ENCODE data around the gene GPRC6A.

Gene GPRC6A

DNA sequence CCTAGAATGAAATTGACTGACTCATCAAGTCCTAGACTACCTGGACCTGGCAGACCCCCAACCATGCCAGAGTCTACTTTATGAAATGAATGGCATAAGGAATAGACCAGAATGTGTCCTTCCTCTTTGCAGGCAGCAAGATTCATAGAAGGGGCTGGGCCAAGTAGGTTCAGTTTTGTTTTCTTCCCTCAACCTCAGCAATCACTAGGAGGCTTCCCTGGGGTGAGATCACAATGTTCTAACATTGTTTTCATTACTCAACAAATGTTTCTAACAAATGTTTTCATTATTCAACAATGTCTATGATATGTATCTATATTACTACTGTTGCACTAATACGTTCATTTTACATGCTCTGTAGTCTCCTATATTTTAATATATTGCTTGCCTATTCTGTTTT, 55.0 kb downstream of the GPRC6A start:
- no peak for DNase-seq

DNA sequence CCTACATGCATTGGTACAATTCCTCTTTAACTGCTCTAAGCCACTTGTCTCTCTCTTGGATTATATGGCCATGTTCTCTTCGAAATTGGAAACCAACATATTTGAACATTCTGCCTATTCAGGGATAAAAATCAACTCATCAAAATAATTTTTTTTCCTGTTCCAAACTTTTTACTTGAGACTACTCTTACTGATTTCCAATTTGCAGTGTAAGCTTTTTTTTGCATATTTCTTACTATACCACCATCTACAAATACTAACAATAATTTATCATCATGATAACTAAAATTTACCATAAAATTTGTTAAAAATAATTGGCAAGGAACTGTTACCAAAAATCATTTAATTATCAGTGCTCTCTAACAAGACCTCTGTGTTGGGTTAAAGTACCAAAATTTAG, 56.4 kb downstream of the GPRC6A start:
- DNase-seq, result no peak

DNA sequence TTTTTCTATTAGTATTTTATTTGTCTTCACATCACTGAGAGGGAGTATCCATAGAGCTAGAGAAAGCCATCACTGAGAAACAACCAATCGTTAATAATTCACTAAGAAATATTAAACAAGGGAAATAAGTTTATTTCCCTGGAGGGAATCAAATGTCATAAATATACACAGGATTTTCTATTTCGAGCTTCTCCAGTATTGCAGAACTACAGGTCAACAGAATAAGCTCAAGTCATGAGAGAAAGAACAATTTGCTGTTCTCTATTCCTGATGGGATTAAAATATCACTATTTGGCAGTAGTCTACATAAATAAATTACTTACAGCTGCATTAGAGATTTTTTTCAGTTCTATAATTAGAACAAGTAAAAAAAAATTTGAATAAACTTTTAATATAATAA, 61.2 kb downstream of the GPRC6A start:
- DNase-seq, result no peak

GRCh38 chr6:116766506-116767176, 62.2 kb downstream of the GPRC6A start:
- no peak for DNase-seq

GRCh38 chr6:116764961-116765841, 63.7 kb downstream of the GPRC6A start, which contains the start of gene FAM162B:
Gene FAM162B, minus strand, starts transcription at chr6:116765719. Its CDS starts 143 bp downstream, at chr6:116765576.
- DNase-seq, result peak; percentile 2

- DNase-seq, result no peak
These were observed 64.3 kb downstream of the GPRC6A start for GRCh38 chr6:116764629-116764960.

DNA sequence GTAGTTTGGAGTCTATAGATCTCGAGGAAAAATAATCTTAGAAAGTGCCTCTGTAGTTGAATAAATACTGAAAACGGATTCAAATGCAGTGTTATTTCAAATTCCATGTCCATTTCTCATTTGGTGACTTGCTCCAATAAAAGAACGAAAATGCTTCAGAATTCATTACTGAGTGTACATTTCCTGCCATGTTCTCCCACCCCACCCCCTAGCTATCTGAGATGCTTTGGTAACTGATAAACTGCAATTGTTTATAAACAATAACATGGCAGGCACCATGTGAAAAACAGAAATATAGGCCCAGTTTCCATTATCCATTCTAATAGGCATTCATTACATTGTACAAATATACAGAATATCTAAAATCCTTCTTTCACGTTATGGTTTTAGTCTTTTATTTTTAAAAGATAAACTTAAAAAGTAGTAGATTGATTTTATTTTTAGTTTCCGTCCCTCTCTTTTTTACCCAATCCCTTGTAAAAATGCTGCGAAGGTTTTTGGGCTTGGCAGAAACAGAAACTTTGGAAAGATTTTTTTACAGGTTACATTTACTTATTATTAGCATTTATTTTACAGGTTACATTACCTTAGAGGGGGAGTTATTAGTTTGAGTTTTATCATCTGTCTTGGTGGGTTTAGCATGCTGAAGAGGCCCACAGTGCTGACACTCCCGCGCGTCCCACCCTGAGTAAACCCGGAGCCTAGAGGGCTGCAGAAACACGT, 64.8 kb downstream of the GPRC6A start:
- no peak for DNase-seq

DNA sequence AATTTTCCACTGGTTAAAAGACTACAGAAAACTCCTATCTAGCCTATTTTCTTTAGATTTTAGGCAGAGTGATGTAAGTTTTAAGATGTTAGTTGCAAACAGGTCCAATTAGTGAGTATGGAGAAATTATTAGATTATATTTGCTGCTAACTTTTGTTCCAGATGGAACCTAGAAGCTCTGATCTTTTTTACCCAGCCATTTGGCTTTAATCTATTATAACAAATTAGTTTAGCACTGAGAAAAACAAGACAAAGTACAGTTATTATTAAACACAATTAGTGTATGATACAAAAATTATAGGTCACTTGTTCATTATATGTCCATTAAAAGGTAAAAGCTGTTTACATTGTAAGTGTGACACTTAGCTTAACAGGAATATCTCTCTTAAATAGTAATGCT, 65.8 kb downstream of the GPRC6A start:
- no peak for DNase-seq

DNA sequence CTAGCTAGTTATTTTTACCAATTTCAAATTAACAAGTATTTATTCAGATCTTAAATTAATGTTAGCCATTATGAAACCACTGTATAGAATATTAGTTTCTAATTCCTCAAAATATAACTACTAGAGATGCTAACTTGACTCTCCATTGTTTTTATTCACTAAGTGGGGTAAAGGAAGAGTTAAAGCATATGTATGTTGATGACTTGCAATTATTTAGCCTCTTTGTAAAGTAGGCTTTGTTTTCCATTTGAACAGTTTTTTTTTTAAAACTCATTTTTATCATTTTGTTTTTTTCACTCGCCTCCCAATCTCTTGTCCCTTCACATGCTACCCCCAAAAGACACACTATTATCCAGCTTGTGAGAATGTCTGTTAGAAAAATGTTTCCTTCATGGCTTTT, 66.6 kb downstream of the GPRC6A start:
- DNase-seq, result no peak

DNA sequence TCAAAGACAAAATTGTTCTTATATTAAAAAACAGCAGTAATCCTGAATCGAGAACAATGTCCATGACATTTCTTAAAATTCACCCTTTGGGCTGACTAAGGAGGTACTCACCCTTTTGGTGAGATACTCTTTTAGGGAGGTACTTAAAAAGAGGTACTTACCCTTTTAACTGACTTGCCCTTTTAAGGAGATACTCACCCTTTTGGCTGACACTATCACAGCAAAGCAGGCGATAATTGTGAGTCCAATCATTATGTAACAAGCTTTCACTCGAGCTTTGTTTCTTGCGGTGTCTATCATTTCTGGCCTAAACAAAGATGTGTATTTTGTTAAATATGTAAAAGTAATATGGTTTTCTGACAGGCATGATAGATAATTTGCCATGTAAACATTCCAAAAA, 67.1 kb downstream of the GPRC6A start:
- no peak for DNase-seq

DNA sequence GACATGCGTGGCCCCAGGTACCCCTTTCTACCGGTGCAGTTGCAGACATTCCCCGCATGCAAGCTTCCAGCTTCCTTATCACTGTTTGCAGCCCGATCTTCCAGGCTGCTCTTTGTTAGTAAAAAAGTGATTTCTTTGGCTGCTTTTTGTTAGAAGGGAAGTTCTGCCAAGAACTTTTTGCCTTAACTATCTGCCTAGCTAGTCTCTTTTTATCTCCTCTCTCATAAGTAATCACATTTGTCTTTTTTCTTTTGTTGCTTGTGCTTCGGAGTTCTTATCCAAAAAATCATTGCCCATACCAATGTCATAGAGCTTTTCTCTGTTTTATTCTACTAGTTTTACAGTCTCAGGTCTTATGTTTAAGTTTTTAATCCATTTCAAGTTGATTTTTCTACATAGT, 83.7 kb downstream of the GPRC6A start:
- DNase-seq, result no peak
